ENCODE measurements around the gene FGGY. TPM values are rescaled to one million over a fixed set of nuclear protein-coding genes. Genes with fewer than 3 reads are reported as not detected.

FGGY gene
- total and polyA plus RNA-seq, 7 experiments from 2014 or later = 2.5 to 15.2 (median 11.2) TPM

GRCh38 chr1:59685666-59686065 is 388.8 kb downstream of the FGGY start:
- Mint-ChIP-seq H3K4me1 (no peaks in the 10 kb centered on the region), H3K36me3 (no peaks in the 10 kb centered on the region), H3K9me3 (no peaks in the 10 kb centered on the region), H3K4me3 (no peak overlapping the region), H3K27ac (no peak overlapping the region), H3K27me3 (no peaks in the 10 kb centered on the region)
- H3K4me3 ChIP-seq (ENCODE audit: low read length) = no peak overlapping the region
- CTCF ChIA-PET = no interaction called here
- intact Hi-C loops (cut with micrococcal nuclease) = no loop called here
- no peak overlapping the region for H3K27ac ChIP-seq (ENCODE audit: low read depth, low read length)
- no peaks in the 10 kb centered on the region for H3K36me3 ChIP-seq (ENCODE audit: control insufficient read depth in 2 of 3, insufficient read depth in 3 of 3, low read length in 3 of 3)
- H3K4me1 ChIP-seq (ENCODE audit: control insufficient read depth in 2 of 2, insufficient read depth in 2 of 2, low read length in 2 of 2) = no peaks in the 10 kb centered on the region
- POLR2A ChIA-PET = no interaction called here
- H3K9me3 ChIP-seq (ENCODE audit: control insufficient read depth in 2 of 3, low read length in 3 of 3) = no peaks in the 10 kb centered on the region
- ATAC-seq (no peak), DNase-seq (no peak)
- no peaks in the 10 kb centered on the region for H3K27me3 ChIP-seq (ENCODE audit: control insufficient read depth in 2 of 2, insufficient read depth in 2 of 2, low read length in 2 of 2)

- no peaks in the 10 kb centered on the region for H3K27me3 ChIP-seq (ENCODE audit: control insufficient read depth in 2 of 2, insufficient read depth in 2 of 2, low read length in 2 of 2)
- ChIA-PET POLR2A (no interaction called here), CTCF (no interaction called here)
- Mint-ChIP-seq H3K4me3 (no peak overlapping the region), H3K4me1 (no peaks in the 10 kb centered on the region), H3K27me3 (no peaks in the 10 kb centered on the region), H3K9me3 (no peaks in the 10 kb centered on the region), H3K27ac (no peak overlapping the region), H3K36me3 (no peaks in the 10 kb centered on the region)
- intact Hi-C loops (cut with micrococcal nuclease) = no loop called here
- H3K27ac ChIP-seq (ENCODE audit: low read depth, low read length) = no peak overlapping the region
- H3K4me3 ChIP-seq (ENCODE audit: low read length) = no peak overlapping the region
- DNase-seq = no peak
- H3K9me3 ChIP-seq (ENCODE audit: control insufficient read depth in 2 of 3, low read length in 3 of 3) = no peaks in the 10 kb centered on the region
- H3K4me1 ChIP-seq (ENCODE audit: control insufficient read depth in 2 of 2, insufficient read depth in 2 of 2, low read length in 2 of 2) = no peaks in the 10 kb centered on the region
- ATAC-seq = no peak
- H3K36me3 ChIP-seq (ENCODE audit: control insufficient read depth in 2 of 3, insufficient read depth in 3 of 3, low read length in 3 of 3) = no peaks in the 10 kb centered on the region
Observed at GRCh38 chr1:59686170-59686569, 389.3 kb downstream of the FGGY start.

- no peaks in the 10 kb centered on the region for H3K4me1 Mint-ChIP-seq
- Histone ChIP-seq H3K27me3 (ENCODE audit: control insufficient read depth in 2 of 2, insufficient read depth in 2 of 2, low read length in 2 of 2) (no peaks in the 10 kb centered on the region), H3K4me1 (ENCODE audit: control insufficient read depth in 2 of 2, insufficient read depth in 2 of 2, low read length in 2 of 2) (no peaks in the 10 kb centered on the region), H3K4me3 (ENCODE audit: low read length) (no peak overlapping the region), H3K9me3 (ENCODE audit: control insufficient read depth in 2 of 3, low read length in 3 of 3) (no peaks in the 10 kb centered on the region), H3K27ac (ENCODE audit: low read depth, low read length) (no peak overlapping the region), H3K36me3 (ENCODE audit: control insufficient read depth in 2 of 3, insufficient read depth in 3 of 3, low read length in 3 of 3) (no peaks in the 10 kb centered on the region)
- H3K36me3 Mint-ChIP-seq = no peaks in the 10 kb centered on the region
- no peak for ATAC-seq
- H3K27ac Mint-ChIP-seq = no peak overlapping the region
- CTCF ChIA-PET = no interaction called here
- no peak overlapping the region for H3K4me3 Mint-ChIP-seq
- no peak for DNase-seq
- POLR2A ChIA-PET = no interaction called here
- H3K27me3 Mint-ChIP-seq = no peaks in the 10 kb centered on the region
- intact Hi-C loops (cut with micrococcal nuclease) = no loop called here
- H3K9me3 Mint-ChIP-seq = no peaks in the 10 kb centered on the region
Observed at GRCh38 chr1:59686574-59686973, 389.7 kb downstream of the FGGY start.

GRCh38 chr1:59687081-59687480 is 390.2 kb downstream of the FGGY start:
- Histone ChIP-seq H3K4me1 (ENCODE audit: control insufficient read depth in 2 of 2, insufficient read depth in 2 of 2, low read length in 2 of 2) (no peaks in the 10 kb centered on the region), H3K4me3 (ENCODE audit: low read length) (no peak overlapping the region), H3K9me3 (ENCODE audit: control insufficient read depth in 2 of 3, low read length in 3 of 3) (no peaks in the 10 kb centered on the region), H3K27ac (ENCODE audit: low read depth, low read length) (no peak overlapping the region), H3K36me3 (ENCODE audit: control insufficient read depth in 2 of 3, insufficient read depth in 3 of 3, low read length in 3 of 3) (no peaks in the 10 kb centered on the region), H3K27me3 (ENCODE audit: control insufficient read depth in 2 of 2, insufficient read depth in 2 of 2, low read length in 2 of 2) (no peaks in the 10 kb centered on the region)
- Mint-ChIP-seq H3K4me3 (no peak overlapping the region), H3K9me3 (no peaks in the 10 kb centered on the region), H3K4me1 (no peaks in the 10 kb centered on the region), H3K27me3 (no peaks in the 10 kb centered on the region), H3K36me3 (no peaks in the 10 kb centered on the region), H3K27ac (peak overlapping the region in 1 of 9 donors; percentile 8)
- intact Hi-C loops (cut with micrococcal nuclease) = no loop called here
- ChIA-PET POLR2A (no interaction called here), CTCF (interaction anchor here (1.2 kb wide), 1 partner anchor 12 kb away, joined by 8 read pairs; no protein-coding TSS in a partner anchor)
- no peak for DNase-seq
- ATAC-seq = no peak

- POLR2A ChIA-PET = no interaction called here
Observed at GRCh38 chr1:59688976-59689375, 392.1 kb downstream of the FGGY start.

GRCh38 chr1:59689730-59690129 is 392.8 kb downstream of the FGGY start:
- Histone ChIP-seq H3K36me3 (ENCODE audit: control insufficient read depth in 2 of 3, insufficient read depth in 3 of 3, low read length in 3 of 3) (no peaks in the 10 kb centered on the region), H3K4me1 (ENCODE audit: control insufficient read depth in 2 of 2, insufficient read depth in 2 of 2, low read length in 2 of 2) (no peaks in the 10 kb centered on the region), H3K9me3 (ENCODE audit: control insufficient read depth in 2 of 3, low read length in 3 of 3) (no peaks in the 10 kb centered on the region), H3K27ac (ENCODE audit: low read depth, low read length) (no peak overlapping the region), H3K4me3 (ENCODE audit: low read length) (no peak overlapping the region), H3K27me3 (ENCODE audit: control insufficient read depth in 2 of 2, insufficient read depth in 2 of 2, low read length in 2 of 2) (no peaks in the 10 kb centered on the region)
- Mint-ChIP-seq H3K36me3 (peaks cover 0 to 5% (median 3%) of the 10 kb centered on the region in 5 donors), H3K4me1 (peaks cover 0 to 6% (median 0%) of the 10 kb centered on the region in 7 donors), H3K9me3 (peaks cover 0 to 3% (median 0%) of the 10 kb centered on the region in 11 donors), H3K27ac (no peak overlapping the region), H3K27me3 (no peaks in the 10 kb centered on the region), H3K4me3 (no peak overlapping the region)
- CTCF ChIA-PET = interaction anchor here (2.0 kb wide), 1 partner anchor 9 kb away, joined by 5 read pairs; no protein-coding TSS in a partner anchor
- POLR2A ChIA-PET = no interaction called here
- intact Hi-C loops (cut with micrococcal nuclease) = loop anchor here (10.0 kb wide), 4 partner anchors 545 to 1145 kb away; partner anchors contain the start of gene OMA1 (in 1 of the 2)
- ATAC-seq (no peak), DNase-seq (no peak)

More at GRCh38 chr1:59688976-59689375, 392.1 kb downstream of the FGGY start:
- CTCF ChIA-PET = interaction anchor here (2.0 kb wide), 1 partner anchor 10 kb away, joined by 5 read pairs; no protein-coding TSS in a partner anchor
- Mint-ChIP-seq H3K27me3 (no peaks in the 10 kb centered on the region), H3K4me3 (no peak overlapping the region), H3K27ac (no peak overlapping the region), H3K9me3 (peaks cover 0 to 3% (median 0%) of the 10 kb centered on the region in 11 donors), H3K36me3 (peaks cover 0 to 5% (median 3%) of the 10 kb centered on the region in 5 donors), H3K4me1 (peaks cover 0 to 6% (median 0%) of the 10 kb centered on the region in 7 donors)
- DNase-seq = no peak
- H3K9me3 ChIP-seq (ENCODE audit: control insufficient read depth in 2 of 3, low read length in 3 of 3) = no peaks in the 10 kb centered on the region
- no peaks in the 10 kb centered on the region for H3K36me3 ChIP-seq (ENCODE audit: control insufficient read depth in 2 of 3, insufficient read depth in 3 of 3, low read length in 3 of 3)
- H3K27me3 ChIP-seq (ENCODE audit: control insufficient read depth in 2 of 2, insufficient read depth in 2 of 2, low read length in 2 of 2) = no peaks in the 10 kb centered on the region
- intact Hi-C loops (cut with micrococcal nuclease) = no loop called here
- ATAC-seq = no peak
- no peak overlapping the region for H3K27ac ChIP-seq (ENCODE audit: low read depth, low read length)
- H3K4me3 ChIP-seq (ENCODE audit: low read length) = no peak overlapping the region
- H3K4me1 ChIP-seq (ENCODE audit: control insufficient read depth in 2 of 2, insufficient read depth in 2 of 2, low read length in 2 of 2) = no peaks in the 10 kb centered on the region

GRCh38 chr1:59690171-59690930 is 393.5 kb downstream of the FGGY start:
- ChIA-PET CTCF (interaction anchor here (2.0 kb wide), 1 partner anchor 8 kb away, joined by 5 read pairs; no protein-coding TSS in a partner anchor), POLR2A (no interaction called here)
- Histone ChIP-seq H3K4me1 (ENCODE audit: control insufficient read depth in 2 of 2, insufficient read depth in 2 of 2, low read length in 2 of 2) (no peaks in the 10 kb centered on the region), H3K36me3 (ENCODE audit: control insufficient read depth in 2 of 3, insufficient read depth in 3 of 3, low read length in 3 of 3) (no peaks in the 10 kb centered on the region), H3K4me3 (ENCODE audit: low read length) (no peak overlapping the region), H3K27me3 (ENCODE audit: control insufficient read depth in 2 of 2, insufficient read depth in 2 of 2, low read length in 2 of 2) (no peaks in the 10 kb centered on the region), H3K9me3 (ENCODE audit: control insufficient read depth in 2 of 3, low read length in 3 of 3) (no peaks in the 10 kb centered on the region), H3K27ac (ENCODE audit: low read depth, low read length) (no peak overlapping the region)
- Mint-ChIP-seq H3K36me3 (peaks cover 0 to 5% (median 3%) of the 10 kb centered on the region in 5 donors), H3K4me3 (no peak overlapping the region), H3K4me1 (peaks cover 0 to 6% (median 0%) of the 10 kb centered on the region in 7 donors), H3K27me3 (no peaks in the 10 kb centered on the region), H3K27ac (no peak overlapping the region), H3K9me3 (peaks cover 0 to 3% (median 0%) of the 10 kb centered on the region in 11 donors)
- intact Hi-C loops (cut with micrococcal nuclease) = loop anchor here (10.0 kb wide), 4 partner anchors 546 to 1146 kb away; partner anchors contain the start of gene OMA1 (in 1 of the 2)
- ATAC-seq = no peak
- DNase-seq = no peak
